Endothelial cell of umbilical vein (primary cell): ENCODE results near the gene PAIP2. TPM values are rescaled to one million over a fixed set of nuclear protein-coding genes. Genes with fewer than 3 reads are reported as not detected.

Experiments used
- BruUV-seq: library from RNA; stranded (reverse); fragments of 400-500 nt; replicated peaks from 2 replicates; lab custom pipeline; 2021; lab: Mats Ljungman, UMichigan
- CTCF ChIA-PET: fragments of 300-600, 350-600 bp; sonication (Branson Sonifier 250); formaldehyde crosslinking; loops from one replicate; lab custom pipeline; 2021; ENCODE audit warnings: antibody characterized with exemption, inconsistent platforms; lab: Charles Lee
- POLR2A ChIA-PET: fragments of 300-600, 350-600 bp; sonication (Branson Sonifier 250); formaldehyde crosslinking; loops from one replicate; lab custom pipeline; 2021; ENCODE audit warnings: antibody characterized with exemption, inconsistent platforms; lab: Charles Lee
- DNase-seq: peaks from one replicate; pipeline ENCODE4 v3.0.0-alpha.2; 2011; ENCODE audit warnings: low read depth, low spot score
- FAIRE-seq: peaks from 2 replicates; lab custom pipeline; 2011; peaks lifted over from hg19 to GRCh38; lab: Jason Lieb, UNC
- H2AFZ ChIP-seq: 2 replicates; pipeline ENCODE4 v1.6.0; 2012; ENCODE audit warnings: low read depth, low read length, control low read depth, inconsistent platforms
- H3K27ac ChIP-seq: 2 replicates; pipeline ENCODE4 v1.5.1; 2011; ENCODE audit warnings: low read depth, mild to moderate bottlenecking, control low read depth, low read length, moderate library complexity; ENCODE audit not compliant: insufficient read depth
- H3K27me3 ChIP-seq, 2 experiments: 2 replicates each; pipeline versions ENCODE4 v1.6.0 to v1.6.1; 2011; ENCODE audit warnings: low read length in 2 of 2, mixed read lengths in 1 of 2; ENCODE audit not compliant: control insufficient read depth in 2 of 2, insufficient read depth in 2 of 2
- H3K36me3 ChIP-seq, 2 experiments: 2 replicates in 1 of 2; 3 replicates in 1 of 2; pipeline ENCODE4 v1.5.1; 2011; ENCODE audit warnings: low read length in 2 of 2, mild to moderate bottlenecking in 1 of 2, moderate library complexity in 1 of 2; ENCODE audit not compliant: control insufficient read depth in 2 of 2, insufficient read depth in 2 of 2; ENCODE audit errors: extremely low read depth in 1 of 2
- H3K4me1 ChIP-seq: 3 replicates; pipeline ENCODE4 v1.5.1; 2011; ENCODE audit warnings: mild to moderate bottlenecking, low read length; ENCODE audit not compliant: control insufficient read depth, insufficient read depth; ENCODE audit errors: extremely low read depth
- H3K4me2 ChIP-seq: 2 replicates; pipeline ENCODE4 v1.6.1; 2011; ENCODE audit warnings: low read length, control low read depth, mixed read lengths; ENCODE audit not compliant: insufficient read depth
- H3K4me3 ChIP-seq, 3 experiments: fragments of 200-600 bp in 1 of 3; sonication (generic), shearing (Covaris generic) in 1 of 3; replicated peaks in 1 of 3; 2 replicates each; pipeline ENCODE4 v1.5.1; 2011 to 2016; ENCODE audit warnings: control low read depth in 3 of 3, low read length in 3 of 3, mild to moderate bottlenecking in 2 of 3, inconsistent platforms in 1 of 3, low read depth in 1 of 3, moderate library complexity in 1 of 3; ENCODE audit not compliant: insufficient read depth in 1 of 3
- H3K79me2 ChIP-seq: 2 replicates; pipeline ENCODE4 v1.6.0; 2012; ENCODE audit warnings: low read length, inconsistent platforms; ENCODE audit not compliant: control insufficient read depth, insufficient read depth
- H3K9ac ChIP-seq: replicated peaks from 2 replicates; pipeline ENCODE3; 2011; ENCODE audit warnings: low read length, control low read depth; ENCODE audit not compliant: insufficient read depth; ENCODE audit errors: extremely low read depth
- H3K9me1 ChIP-seq: replicated peaks from 3 replicates; pipeline ENCODE4 v1.6.0; 2011; ENCODE audit warnings: mild to moderate bottlenecking, low read length; ENCODE audit not compliant: control insufficient read depth, insufficient read depth; ENCODE audit errors: extremely low read depth
- H3K9me3 ChIP-seq: replicated peaks from 2 replicates; pipeline ENCODE4 v1.5.1; 2012; ENCODE audit warnings: low read length, inconsistent platforms; ENCODE audit not compliant: control insufficient read depth, insufficient read depth
- H4K20me1 ChIP-seq: replicated peaks from 2 replicates; pipeline ENCODE3; 2011; ENCODE audit warnings: mild to moderate bottlenecking, low read length; ENCODE audit not compliant: control insufficient read depth, insufficient read depth; ENCODE audit errors: extremely low read depth
- CTCF ChIP-seq, 2 donors: IDR thresholded peaks; 1 replicate in 1 of 2; 2 replicates in 1 of 2; pipeline ENCODE4 v1.5.1; 2011; ENCODE audit warnings: low read length in 2 of 2, mild to moderate bottlenecking in 2 of 2, moderate library complexity in 2 of 2, control low read depth in 1 of 2, inconsistent platforms in 1 of 2, low read depth in 1 of 2; ENCODE audit not compliant: insufficient read depth in 1 of 2; ENCODE audit errors: extremely low read depth in 1 of 2
- EZH2 ChIP-seq: IDR thresholded peaks from 2 replicates; pipeline ENCODE4 v1.6.1; 2012; ENCODE audit warnings: borderline replicate concordance, low read depth, mild to moderate bottlenecking, moderate library complexity, low read length, inconsistent platforms; ENCODE audit not compliant: severe bottlenecking
- FOS ChIP-seq: IDR thresholded peaks from 2 replicates; pipeline ENCODE4 v1.6.1; 2011; ENCODE audit warnings: mild to moderate bottlenecking, low read length, moderate library complexity, borderline replicate concordance; ENCODE audit not compliant: insufficient read depth
- GATA2 ChIP-seq: IDR thresholded peaks from 2 replicates; pipeline ENCODE4 v1.7.0; 2011; ENCODE audit warnings: low read depth, mild to moderate bottlenecking, moderate library complexity, mixed read lengths, low read length; ENCODE audit not compliant: insufficient read length, insufficient read depth
- JUN ChIP-seq: IDR thresholded peaks from 2 replicates; pipeline ENCODE4 v1.6.1; 2011; ENCODE audit warnings: borderline replicate concordance, low read depth; ENCODE audit not compliant: insufficient read length, insufficient read depth
- MAX ChIP-seq: IDR thresholded peaks from 2 replicates; pipeline ENCODE4 v1.6.1; 2011; ENCODE audit not compliant: insufficient read depth, insufficient read length
- MYC ChIP-seq: IDR thresholded peaks from one replicate; pipeline ENCODE4 v1.6.1; 2011; ENCODE audit warnings: mild to moderate bottlenecking, low read depth, low read length
- POLR2A ChIP-seq: IDR thresholded peaks from 2 replicates; pipeline ENCODE4 v1.6.1; 2012; ENCODE audit warnings: low read depth, mild to moderate bottlenecking, control low read depth, low read length
- POLR2AphosphoS5 ChIP-seq: IDR thresholded peaks from 2 replicates; pipeline ENCODE4 v1.6.1; 2012; ENCODE audit warnings: low read depth, mild to moderate bottlenecking, control low read depth, low read length, moderate library complexity; ENCODE audit not compliant: insufficient read depth
- dilution Hi-C: fragments of 300-500 bp; cut with MboI; formaldehyde crosslinking; loops from one replicate; pipeline ENCODE4 v1.15.0; 2019; ENCODE audit warnings: low sequenced_read_pairs; ENCODE audit not compliant: extremely low pct_ligation_motif_present
- intact Hi-C: fragments of 100-400 bp; cut with micrococcal nuclease; formaldehyde crosslinking; loops from one replicate; pipeline ENCODE4 v1.10.0; 2022
- polyA plus RNA-seq, 4 experiments: library from polyadenylated mRNA; depleted of rRNA in 3 of 4; stranded (reverse) in 3 of 4; unstranded in 1 of 4; fragments of >200 nt; gene quantifications; 2 replicates each; pipeline versions ENCODE4 v1.2.1 to v1.2.3, GENCODE V29; 2011 to 2012; ENCODE audit warnings: missing spikeins in 1 of 4
- total RNA-seq: library from RNA; stranded (reverse); gene quantifications from 2 replicates; pipeline ENCODE4 v1.2.3, GENCODE V29; 2021

The PAIP2 gene
- total and polyA plus RNA-seq, 2 donors (not counting 3 experiments of a cell fraction or from before 2014, with no cell fraction given) = 52.1 to 80.4 TPM

GRCh38 chr5:139376364-139376763, 34.7 kb downstream of the PAIP2 start:
- dilution Hi-C loops = no loop called here
- FAIRE-seq = no peak

More at GRCh38 chr5:139376364-139376763, 34.7 kb downstream of the PAIP2 start:
- Histone ChIP-seq H3K4me2 (no peak overlapping the region), H3K4me1 (no peaks in the 10 kb centered on the region), H2AFZ (no peak overlapping the region), H3K27me3 (no peaks in the 10 kb centered on the region), H4K20me1 (no peaks in the 10 kb centered on the region), H3K27ac (no peak overlapping the region), H3K4me3 (no peak overlapping the region), H3K36me3 (peaks cover 2 to 3% of the 10 kb centered on the region in 2 experiments), H3K9ac (no peak overlapping the region), H3K9me3 (no peaks in the 10 kb centered on the region), H3K79me2 (no peaks in the 10 kb centered on the region), H3K9me1 (no peaks in the 10 kb centered on the region)
- BruUV-seq = no TSS peak
- intact Hi-C loops = no loop called here
- TF ChIP-seq JUN = no peak
- TF ChIP-seq MYC = no peak
- no peak for TF ChIP-seq GATA2
- no peak for TF ChIP-seq CTCF (IDR thresholded peaks at IDR 0.05; ENCODE audit: extremely low read depth in 1 of 2, insufficient read depth in 1 of 2, low read depth in 1 of 2, low read length in 2 of 2)
- no peak for TF ChIP-seq FOS
- no peak for TF ChIP-seq POLR2A
- TF ChIP-seq MAX = no peak
- no peak for TF ChIP-seq POLR2AphosphoS5
- no peak for TF ChIP-seq EZH2
- no peak for DNase-seq
- ChIA-PET POLR2A (no interaction called here), CTCF (interaction anchor here (1.1 kb wide), 1 partner anchor 15 kb away, joined by 4 read pairs; no protein-coding TSS in a partner anchor)
